K562 (cell line): ENCODE results near the gene KIAA0513. TPM values are rescaled to one million over a fixed set of nuclear protein-coding genes. Genes with fewer than 3 reads are reported as not detected.

Experiments used
- HMGN3 ChIP-seq: IDR thresholded peaks from 2 replicates; pipeline ENCODE4 v1.6.1; 2011; ENCODE audit warnings: borderline replicate concordance, low read depth, mild to moderate bottlenecking, mixed read lengths, low read length; ENCODE audit not compliant: insufficient read length; ENCODE audit errors: extremely low read depth
- MAZ ChIP-seq, 2 experiments: fragments of 450-650 bp in 1 of 2; sonication (generic) in 1 of 2; formaldehyde crosslinking; IDR thresholded peaks in 1 of 2; conservative IDR thresholded peaks in 1 of 2; 2 replicates each; pipeline versions ENCODE4 v1.4.0 to v1.5.0; 2020; ENCODE audit warnings: mild to moderate bottlenecking in 1 of 2, missing genetic modification reagents in 1 of 2
- OTX1 ChIP-seq: fragments of 450-650 bp; formaldehyde crosslinking; IDR thresholded peaks from 2 replicates; pipeline ENCODE4 v1.4.0; 2022; ENCODE audit warnings: mild to moderate bottlenecking
- polyA plus RNA-seq, 8 experiments: library from polyadenylated mRNA; depleted of rRNA in 4 of 8; stranded (reverse) in 5 of 8; unstranded in 3 of 8; fragments of >200 nt; fragmentation: Nextera tagmentation in 2 of 8; fragmentation: Illumina TruSeq in 1 of 8; extraction: Ambion mirVana in 2 of 8; extraction: Trizol in 1 of 8; gene quantifications; 2 replicates each; pipeline versions ENCODE4 v1.2.1 to v1.2.3, GENCODE V29; 2011 to 2014; ENCODE audit warnings: inconsistent platforms in 1 of 8, missing spikeins in 1 of 8
- total RNA-seq, 7 experiments: library from RNA; depleted of rRNA in 6 of 7; stranded (reverse); fragments of >200 nt in 6 of 7; fragmentation: Illumina TruSeq in 2 of 7; extraction: Trizol in 2 of 7; gene quantifications; 2 replicates each; pipeline versions ENCODE4 v1.2.1 to v1.2.3, GENCODE V29; 2011 to 2021; ENCODE audit warnings: low replicate concordance in 1 of 7
- TF ChIP-seq, protein P1 (sequence below): fragments of 200-800 bp; sonication (Bioruptor generic); IDR thresholded peaks from 2 replicates; pipeline ENCODE4 v1.6.1; 2017; ENCODE audit warnings: missing genetic modification characterization, missing compliant biosample characterization
- TF ChIP-seq, protein P2 (sequence below), 2 experiments: fragments of 450-650 bp; IDR thresholded peaks; 2 replicates each; pipeline ENCODE4 v1.6.1; 2016; ENCODE audit warnings: mild to moderate bottlenecking in 2 of 2, borderline replicate concordance in 1 of 2, low read depth in 1 of 2, moderate library complexity in 1 of 2
- TF ChIP-seq, protein P3 (sequence below): fragments of 450-650 bp; IDR thresholded peaks from 2 replicates; pipeline ENCODE4 v1.6.1; 2016; ENCODE audit warnings: low read depth

The KIAA0513 gene
- total and polyA plus RNA-seq, 9 of the 15 experiments (the other 6 are each of a cell fraction or from before 2014, with no cell fraction given): 0.18 to 13.7 (median 10.2) TPM

DNA sequence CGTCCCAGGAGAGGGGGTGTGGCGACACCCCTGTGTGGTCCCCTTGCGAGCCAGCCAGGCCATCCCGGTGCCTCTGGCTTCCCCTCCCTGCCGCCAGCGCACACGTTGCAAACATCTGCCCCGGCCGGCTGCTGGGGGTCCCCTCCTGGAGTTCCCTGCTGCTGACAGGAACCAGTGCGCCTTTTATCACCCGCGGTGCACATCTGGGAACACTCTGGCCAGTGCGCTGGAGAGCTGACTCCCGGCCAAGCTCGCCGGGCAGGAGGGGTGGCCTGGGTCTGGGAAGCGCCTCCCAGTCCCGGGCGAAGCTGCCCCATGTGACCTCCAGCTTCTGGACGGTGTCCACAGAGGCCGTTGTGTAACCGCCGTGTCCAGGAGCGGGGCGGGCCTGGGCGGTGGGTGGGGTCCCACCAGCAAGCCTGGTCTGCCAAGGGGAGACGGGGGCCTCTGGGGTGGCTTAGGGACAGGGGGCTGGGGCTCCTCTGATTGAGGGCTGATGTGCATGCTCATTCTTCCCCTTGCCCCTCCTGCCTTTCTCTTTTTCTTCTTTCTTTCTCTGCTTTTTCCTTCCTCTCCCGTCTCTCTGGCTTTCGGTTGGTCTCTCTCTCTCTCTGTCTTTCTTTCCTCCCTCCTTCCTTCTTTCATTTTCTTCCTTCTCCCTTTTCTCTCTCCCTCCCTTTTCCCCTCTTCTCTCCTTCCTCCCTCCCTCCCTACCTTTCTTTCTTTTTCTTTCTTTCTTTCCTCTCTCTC is 109.9 kb downstream of the KIAA0513 start (continued):
- TF ChIP-seq, protein P1, sequence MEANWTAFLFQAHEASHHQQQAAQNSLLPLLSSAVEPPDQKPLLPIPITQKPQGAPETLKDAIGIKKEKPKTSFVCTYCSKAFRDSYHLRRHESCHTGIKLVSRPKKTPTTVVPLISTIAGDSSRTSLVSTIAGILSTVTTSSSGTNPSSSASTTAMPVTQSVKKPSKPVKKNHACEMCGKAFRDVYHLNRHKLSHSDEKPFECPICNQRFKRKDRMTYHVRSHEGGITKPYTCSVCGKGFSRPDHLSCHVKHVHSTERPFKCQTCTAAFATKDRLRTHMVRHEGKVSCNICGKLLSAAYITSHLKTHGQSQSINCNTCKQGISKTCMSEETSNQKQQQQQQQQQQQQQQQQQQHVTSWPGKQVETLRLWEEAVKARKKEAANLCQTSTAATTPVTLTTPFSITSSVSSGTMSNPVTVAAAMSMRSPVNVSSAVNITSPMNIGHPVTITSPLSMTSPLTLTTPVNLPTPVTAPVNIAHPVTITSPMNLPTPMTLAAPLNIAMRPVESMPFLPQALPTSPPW (CRISPR knock-in tag): peak; percentile 70; the same call in 1 of the 2 replicates
- TF ChIP-seq, protein P2, sequence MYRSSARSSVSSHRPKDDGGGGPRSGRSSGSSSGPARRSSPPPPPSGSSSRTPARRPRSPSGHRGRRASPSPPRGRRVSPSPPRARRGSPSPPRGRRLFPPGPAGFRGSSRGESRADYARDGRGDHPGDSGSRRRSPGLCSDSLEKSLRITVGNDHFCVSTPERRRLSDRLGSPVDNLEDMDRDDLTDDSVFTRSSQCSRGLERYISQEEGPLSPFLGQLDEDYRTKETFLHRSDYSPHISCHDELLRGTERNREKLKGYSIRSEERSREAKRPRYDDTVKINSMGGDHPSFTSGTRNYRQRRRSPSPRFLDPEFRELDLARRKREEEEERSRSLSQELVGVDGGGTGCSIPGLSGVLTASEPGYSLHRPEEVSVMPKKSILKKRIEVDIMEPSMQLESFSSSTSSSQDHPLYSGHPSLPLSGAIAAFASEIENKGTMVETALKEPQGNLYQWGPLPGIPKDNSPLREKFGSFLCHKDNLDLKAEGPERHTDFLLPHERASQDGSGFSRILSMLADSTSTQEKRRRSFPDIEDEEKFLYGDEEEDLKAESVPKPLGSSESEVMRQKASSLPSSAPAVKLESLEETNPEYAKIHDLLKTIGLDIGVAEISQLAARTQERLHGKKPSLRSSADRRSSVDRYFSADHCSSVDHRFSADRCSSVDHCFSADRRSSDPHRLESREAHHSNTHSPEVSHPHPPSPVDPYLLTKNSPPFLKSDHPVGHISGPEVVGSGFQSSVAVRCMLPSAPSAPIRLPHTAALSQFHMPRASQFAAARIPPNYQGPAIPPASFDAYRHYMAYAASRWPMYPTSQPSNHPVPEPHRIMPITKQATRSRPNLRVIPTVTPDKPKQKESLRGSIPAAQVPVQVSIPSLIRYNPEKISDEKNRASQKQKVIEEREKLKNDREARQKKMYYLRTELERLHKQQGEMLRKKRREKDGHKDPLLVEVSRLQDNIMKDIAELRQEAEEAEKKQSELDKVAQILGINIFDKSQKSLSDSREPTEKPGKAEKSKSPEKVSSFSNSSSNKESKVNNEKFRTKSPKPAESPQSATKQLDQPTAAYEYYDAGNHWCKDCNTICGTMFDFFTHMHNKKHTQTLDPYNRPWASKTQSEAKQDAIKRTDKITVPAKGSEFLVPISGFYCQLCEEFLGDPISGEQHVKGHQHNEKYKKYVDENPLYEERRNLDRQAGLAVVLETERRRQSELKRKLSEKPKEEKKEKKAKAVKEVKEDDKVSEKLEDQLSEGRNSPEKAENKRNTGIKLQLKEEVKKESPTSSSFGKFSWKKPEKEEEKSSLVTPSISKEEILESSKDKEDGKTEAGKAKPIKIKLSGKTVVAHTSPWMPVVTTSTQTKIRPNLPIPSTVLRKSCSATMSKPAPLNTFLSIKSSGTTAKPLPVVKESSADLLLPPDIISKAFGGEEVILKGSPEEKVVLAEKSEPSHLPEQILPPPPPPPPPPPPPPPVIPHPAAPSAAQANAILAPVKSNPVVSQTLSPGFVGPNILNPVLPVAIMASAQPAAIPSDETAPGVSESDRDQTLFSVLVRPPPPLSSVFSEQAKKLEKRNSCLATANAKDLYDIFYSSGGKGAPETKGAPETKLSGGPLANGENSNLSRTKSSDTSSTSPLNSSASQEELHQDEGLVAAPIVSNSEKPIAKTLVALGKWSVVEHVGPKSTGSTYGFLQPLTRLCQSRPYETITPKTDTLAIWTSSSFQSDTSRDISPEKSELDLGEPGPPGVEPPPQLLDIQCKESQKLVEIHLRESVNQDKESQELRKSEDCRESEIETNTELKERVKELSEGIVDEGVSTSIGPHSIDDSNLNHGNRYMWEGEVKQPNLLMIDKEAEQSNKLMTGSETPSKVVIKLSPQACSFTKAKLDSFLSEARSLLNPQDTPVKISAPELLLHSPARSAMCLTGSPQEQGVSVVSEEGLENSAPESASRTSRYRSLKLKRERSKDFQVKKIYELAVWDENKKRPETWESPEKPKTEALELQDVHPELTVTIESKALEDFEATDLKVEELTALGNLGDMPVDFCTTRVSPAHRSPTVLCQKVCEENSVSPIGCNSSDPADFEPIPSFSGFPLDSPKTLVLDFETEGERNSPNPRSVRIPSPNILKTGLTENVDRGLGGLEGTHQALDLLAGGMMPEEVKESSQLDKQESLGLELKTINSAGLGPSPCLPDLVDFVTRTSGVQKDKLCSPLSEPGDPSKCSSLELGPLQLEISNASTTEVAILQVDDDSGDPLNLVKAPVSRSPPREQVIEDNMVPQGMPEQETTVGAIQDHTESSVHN (IDR thresholded peaks at IDR 0.05; ENCODE audit: borderline replicate concordance in 1 of 2, low read depth in 1 of 2): 0 out of 4 replicates have a peak, but pooled peaks of 1 of the 2 experiments have one; percentile 43
- TF ChIP-seq OTX1 (CRISPR knock-in tag): peak; percentile 79; the same call in 1 of the 2 replicates
- TF ChIP-seq MAZ (CRISPR knock-in tag; conservative IDR thresholded peaks at IDR 0.05 in 1 of 2, IDR thresholded peaks at IDR 0.05 in 1 of 2): peak in 1 of 2 experiments; percentile 40; a peak in 1 of 4 replicates
- TF ChIP-seq HMGN3: peak; percentile 62
- TF ChIP-seq, protein P3, sequence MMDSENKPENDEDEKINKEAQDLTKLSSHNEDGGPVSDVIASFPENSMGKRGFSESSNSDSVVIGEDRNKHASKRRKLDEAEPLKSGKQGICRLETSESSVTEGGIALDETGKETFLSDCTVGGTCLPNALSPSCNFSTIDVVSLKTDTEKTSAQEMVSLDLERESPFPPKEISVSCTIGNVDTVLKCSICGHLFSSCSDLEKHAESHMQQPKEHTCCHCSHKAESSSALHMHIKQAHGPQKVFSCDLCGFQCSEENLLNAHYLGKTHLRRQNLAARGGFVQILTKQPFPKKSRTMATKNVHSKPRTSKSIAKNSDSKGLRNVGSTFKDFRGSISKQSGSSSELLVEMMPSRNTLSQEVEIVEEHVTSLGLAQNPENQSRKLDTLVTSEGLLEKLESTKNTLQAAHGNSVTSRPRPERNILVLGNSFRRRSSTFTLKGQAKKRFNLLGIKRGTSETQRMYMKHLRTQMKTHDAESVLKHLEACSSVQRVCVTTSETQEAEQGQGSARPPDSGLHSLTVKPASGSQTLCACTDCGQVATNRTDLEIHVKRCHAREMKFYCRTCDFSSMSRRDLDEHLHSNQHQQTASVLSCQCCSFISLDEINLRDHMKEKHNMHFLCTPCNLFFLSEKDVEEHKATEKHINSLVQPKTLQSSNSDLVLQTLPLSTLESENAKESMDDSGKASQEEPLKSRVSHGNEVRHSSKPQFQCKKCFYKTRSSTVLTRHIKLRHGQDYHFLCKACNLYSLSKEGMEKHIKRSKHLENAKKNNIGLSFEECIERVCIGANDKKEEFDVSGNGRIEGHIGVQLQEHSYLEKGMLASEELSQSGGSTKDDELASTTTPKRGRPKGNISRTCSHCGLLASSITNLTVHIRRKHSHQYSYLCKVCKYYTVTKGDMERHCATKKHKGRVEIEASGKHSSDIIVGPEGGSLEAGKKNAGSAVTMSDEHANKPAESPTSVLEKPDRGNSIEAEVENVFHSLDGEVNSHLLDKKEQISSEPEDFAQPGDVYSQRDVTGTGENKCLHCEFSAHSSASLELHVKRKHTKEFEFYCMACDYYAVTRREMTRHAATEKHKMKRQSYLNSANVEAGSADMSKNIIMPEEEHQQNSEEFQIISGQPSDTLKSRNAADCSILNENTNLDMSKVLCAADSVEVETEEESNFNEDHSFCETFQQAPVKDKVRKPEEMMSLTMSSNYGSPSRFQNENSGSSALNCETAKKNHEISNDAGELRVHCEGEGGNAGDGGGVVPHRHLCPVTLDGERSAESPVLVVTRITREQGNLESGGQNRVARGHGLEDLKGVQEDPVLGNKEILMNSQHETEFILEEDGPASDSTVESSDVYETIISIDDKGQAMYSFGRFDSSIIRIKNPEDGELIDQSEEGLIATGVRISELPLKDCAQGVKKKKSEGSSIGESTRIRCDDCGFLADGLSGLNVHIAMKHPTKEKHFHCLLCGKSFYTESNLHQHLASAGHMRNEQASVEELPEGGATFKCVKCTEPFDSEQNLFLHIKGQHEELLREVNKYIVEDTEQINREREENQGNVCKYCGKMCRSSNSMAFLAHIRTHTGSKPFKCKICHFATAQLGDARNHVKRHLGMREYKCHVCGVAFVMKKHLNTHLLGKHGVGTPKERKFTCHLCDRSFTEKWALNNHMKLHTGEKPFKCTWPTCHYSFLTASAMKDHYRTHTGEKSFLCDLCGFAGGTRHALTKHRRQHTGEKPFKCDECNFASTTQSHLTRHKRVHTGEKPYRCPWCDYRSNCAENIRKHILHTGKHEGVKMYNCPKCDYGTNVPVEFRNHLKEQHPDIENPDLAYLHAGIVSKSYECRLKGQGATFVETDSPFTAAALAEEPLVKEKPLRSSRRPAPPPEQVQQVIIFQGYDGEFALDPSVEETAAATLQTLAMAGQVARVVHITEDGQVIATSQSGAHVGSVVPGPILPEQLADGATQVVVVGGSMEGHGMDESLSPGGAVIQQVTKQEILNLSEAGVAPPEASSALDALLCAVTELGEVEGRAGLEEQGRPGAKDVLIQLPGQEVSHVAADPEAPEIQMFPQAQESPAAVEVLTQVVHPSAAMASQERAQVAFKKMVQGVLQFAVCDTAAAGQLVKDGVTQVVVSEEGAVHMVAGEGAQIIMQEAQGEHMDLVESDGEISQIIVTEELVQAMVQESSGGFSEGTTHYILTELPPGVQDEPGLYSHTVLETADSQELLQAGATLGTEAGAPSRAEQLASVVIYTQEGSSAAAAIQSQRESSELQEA: peak; percentile 79
